HG02763 (cell line): ENCODE data around the gene PDE11A.

Experiments
- ATAC-seq: cut with Tn5 transposase; IDR thresholded peaks from one replicate; pipeline ENCODE4 v1.9.1; 2021; ENCODE audit warnings: mild to moderate bottlenecking, moderate library complexity; ENCODE audit not compliant: unreplicated experiment

The PDE11A gene

GRCh38 chr2:177778472-177778871 lies 294.1 kb downstream of the PDE11A start:
- no peak for ATAC-seq

GRCh38 chr2:177772529-177772928 lies 300.0 kb downstream of the PDE11A start:
- ATAC-seq = no peak

- no peak for ATAC-seq
Observed at GRCh38 chr2:177771191-177771590, 301.4 kb downstream of the PDE11A start.

GRCh38 chr2:177767768-177768167 lies 304.8 kb downstream of the PDE11A start:
- no peak for ATAC-seq

GRCh38 chr2:177765698-177766097 lies 306.9 kb downstream of the PDE11A start:
- ATAC-seq = no peak

- peak; percentile 96 for ATAC-seq
Observed at GRCh38 chr2:177763531-177764265, 308.9 kb downstream of the PDE11A start.

- no peak for ATAC-seq
Observed at GRCh38 chr2:177759443-177759842, 313.1 kb downstream of the PDE11A start.

GRCh38 chr2:177758591-177759371 lies 313.8 kb downstream of the PDE11A start:
- ATAC-seq = no peak

- ATAC-seq = no peak
Observed at GRCh38 chr2:177756336-177756735, 316.2 kb downstream of the PDE11A start.

GRCh38 chr2:177754492-177754873 lies 318.1 kb downstream of the PDE11A start:
- no peak for ATAC-seq

- ATAC-seq = no peak
Observed at GRCh38 chr2:177753682-177754491, 318.7 kb downstream of the PDE11A start.

GRCh38 chr2:177748360-177748759 lies 324.2 kb downstream of the PDE11A start:
- ATAC-seq = no peak

- ATAC-seq = no peak
Observed at GRCh38 chr2:177747384-177747783, 325.2 kb downstream of the PDE11A start.

- no peak for ATAC-seq
Observed at GRCh38 chr2:177746358-177746757, 326.2 kb downstream of the PDE11A start.

- no peak for ATAC-seq
Observed at GRCh38 chr2:177745531-177745930, 327.0 kb downstream of the PDE11A start.

GRCh38 chr2:177742851-177743250 lies 329.7 kb downstream of the PDE11A start:
- ATAC-seq = no peak

GRCh38 chr2:177741866-177742265 lies 330.7 kb downstream of the PDE11A start:
- ATAC-seq = no peak

GRCh38 chr2:177740700-177741099 lies 331.9 kb downstream of the PDE11A start:
- no peak for ATAC-seq

- no peak for ATAC-seq
Observed at GRCh38 chr2:177738461-177739235, 333.9 kb downstream of the PDE11A start.

- no peak for ATAC-seq
Observed at GRCh38 chr2:177735318-177735803, 337.2 kb downstream of the PDE11A start.
